HepG2 (cell line): ENCODE results near the gene CDC14B. TPM values are rescaled to one million over a fixed set of nuclear protein-coding genes. Genes with fewer than 3 reads are reported as not detected.
A peak's percentile ranks its signal among the peaks of the same experiment; 100 is the strongest.

ENCODE experiments used
- ATF7-NPFF ChIP-seq: sonication (generic); formaldehyde crosslinking; IDR thresholded peaks from 2 replicates; pipeline ENCODE4 v1.8.1; 2023; ENCODE audit warnings: mild to moderate bottlenecking, low read depth, missing genetic modification reagents, moderate library complexity
- DNMT3B ChIP-seq: conservative IDR thresholded peaks from 2 replicates; pipeline ENCODE4 v1.6.1; 2016; ENCODE audit warnings: missing biosample characterization, control low read depth
- FOXK1 ChIP-seq: sonication (generic); formaldehyde crosslinking; IDR thresholded peaks from 2 replicates; pipeline ENCODE4 v1.4.0; 2020; ENCODE audit warnings: low read depth, missing genetic modification reagents, borderline replicate concordance
- KAT2B ChIP-seq: fragments of 150-350 bp; IDR thresholded peaks from 2 replicates; pipeline ENCODE4 v1.6.1; 2014; ENCODE audit warnings: low read depth, low read length, borderline replicate concordance
- MYC ChIP-seq: sonication (generic); formaldehyde crosslinking; IDR thresholded peaks from 2 replicates; pipeline ENCODE4 v1.9.0; 2021; ENCODE audit warnings: missing genetic modification reagents, borderline replicate concordance
- MYNN ChIP-seq: sonication (generic); formaldehyde crosslinking; IDR thresholded peaks from 2 replicates; pipeline ENCODE4 v1.4.0; 2020; ENCODE audit warnings: mild to moderate bottlenecking, low read depth, missing genetic modification reagents
- NBN ChIP-seq: fragments of 450-650 bp; conservative IDR thresholded peaks from 2 replicates; pipeline ENCODE4 v1.6.1; 2017
- NCOA2 ChIP-seq: sonication (generic); formaldehyde crosslinking; IDR thresholded peaks from 2 replicates; pipeline ENCODE4 v1.8.0; 2022; ENCODE audit warnings: inconsistent platforms
- NFE2L2 ChIP-seq: fragments of 150-350 bp; IDR thresholded peaks from 2 replicates; pipeline ENCODE4 v1.6.1; 2014; ENCODE audit warnings: low read length
- NFIB ChIP-seq: sonication (generic); formaldehyde crosslinking; IDR thresholded peaks from 2 replicates; pipeline ENCODE4 v1.9.0; 2021; ENCODE audit warnings: missing genetic modification reagents, mild to moderate bottlenecking, borderline replicate concordance
- PRDM15 ChIP-seq: sonication (generic); formaldehyde crosslinking; IDR thresholded peaks from 2 replicates; pipeline ENCODE4 v1.4.0; 2020; ENCODE audit warnings: missing genetic modification reagents
- REXO4 ChIP-seq: sonication (generic); formaldehyde crosslinking; IDR thresholded peaks from 2 replicates; pipeline ENCODE4 v1.8.0; 2022; ENCODE audit warnings: missing genetic modification reagents, mild to moderate bottlenecking, borderline replicate concordance
- SKI ChIP-seq: fragments of 450-650 bp; IDR thresholded peaks from one replicate; pipeline ENCODE4 v1.6.1; 2018; ENCODE audit warnings: mild to moderate bottlenecking; ENCODE audit not compliant: partially characterized antibody
- ZNF367 ChIP-seq: sonication (generic); formaldehyde crosslinking; IDR thresholded peaks from 2 replicates; pipeline ENCODE4 v1.4.0; 2020; ENCODE audit warnings: missing genetic modification reagents, borderline replicate concordance
- ZNF496 ChIP-seq: sonication (generic); formaldehyde crosslinking; IDR thresholded peaks from 2 replicates; pipeline ENCODE4 v1.8.1; 2023; ENCODE audit warnings: mild to moderate bottlenecking, moderate library complexity, missing genetic modification reagents; ENCODE audit not compliant: insufficient replicate concordance
- ZNF512B ChIP-seq: sonication (generic); formaldehyde crosslinking; IDR thresholded peaks from 2 replicates; pipeline ENCODE4 v1.5.1; 2020; ENCODE audit warnings: missing genetic modification reagents, mild to moderate bottlenecking, borderline replicate concordance
- ZNF841 ChIP-seq: sonication (generic); formaldehyde crosslinking; IDR thresholded peaks from 2 replicates; pipeline ENCODE4 v1.8.1; 2023; ENCODE audit warnings: missing genetic modification reagents, borderline replicate concordance
- ZNF850 ChIP-seq: sonication (generic); formaldehyde crosslinking; conservative IDR thresholded peaks from 2 replicates; pipeline ENCODE4 v1.9.0; 2021; ENCODE audit warnings: mild to moderate bottlenecking, missing genetic modification reagents
- ZSCAN21 ChIP-seq: sonication (generic); formaldehyde crosslinking; IDR thresholded peaks from 2 replicates; pipeline ENCODE4 v1.8.0; 2022; ENCODE audit warnings: mild to moderate bottlenecking, missing genetic modification reagents, moderate library complexity, borderline replicate concordance
- polyA plus RNA-seq, 8 experiments: library from polyadenylated mRNA; depleted of rRNA in 3 of 8; stranded (reverse) in 7 of 8; unstranded in 1 of 8; fragments of >200 nt; fragmentation: Illumina TruSeq in 4 of 8; extraction: Trizol in 4 of 8; gene quantifications; 2 replicates each; pipeline versions ENCODE4 v1.2.1 to v1.2.3, GENCODE V29; 2011 to 2016; ENCODE audit warnings: low read depth in 4 of 8, missing spikeins in 1 of 8, mixed read lengths in 1 of 8; ENCODE audit not compliant: insufficient read depth in 1 of 8
- total RNA-seq, 5 experiments: library from RNA; depleted of rRNA; stranded (reverse); fragments of >200 nt; fragmentation: Illumina TruSeq; extraction: Trizol; gene quantifications; 2 replicates each; pipeline ENCODE4 v1.2.3, GENCODE V29; 2016; ENCODE audit warnings: low read depth in 1 of 5
- TF ChIP-seq, protein P1 (sequence below): sonication (generic); formaldehyde crosslinking; IDR thresholded peaks from 2 replicates; pipeline ENCODE4 v1.4.0; 2020; ENCODE audit warnings: missing genetic modification reagents
- TF ChIP-seq, protein P2 (sequence below): sonication (generic); formaldehyde crosslinking; IDR thresholded peaks from 2 replicates; pipeline ENCODE4 v1.8.0; 2022; ENCODE audit warnings: missing genetic modification reagents, mild to moderate bottlenecking, borderline replicate concordance

CDC14B gene
- total and polyA plus RNA-seq, 2 of the 13 experiments (the other 11 are each of a cell fraction or from before 2014, with no cell fraction given): 25.8 to 33.3 TPM

- TF ChIP-seq, protein P1, sequence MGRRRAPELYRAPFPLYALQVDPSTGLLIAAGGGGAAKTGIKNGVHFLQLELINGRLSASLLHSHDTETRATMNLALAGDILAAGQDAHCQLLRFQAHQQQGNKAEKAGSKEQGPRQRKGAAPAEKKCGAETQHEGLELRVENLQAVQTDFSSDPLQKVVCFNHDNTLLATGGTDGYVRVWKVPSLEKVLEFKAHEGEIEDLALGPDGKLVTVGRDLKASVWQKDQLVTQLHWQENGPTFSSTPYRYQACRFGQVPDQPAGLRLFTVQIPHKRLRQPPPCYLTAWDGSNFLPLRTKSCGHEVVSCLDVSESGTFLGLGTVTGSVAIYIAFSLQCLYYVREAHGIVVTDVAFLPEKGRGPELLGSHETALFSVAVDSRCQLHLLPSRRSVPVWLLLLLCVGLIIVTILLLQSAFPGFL (CRISPR knock-in tag): no peak
- TF ChIP-seq MYC (CRISPR knock-in tag) (peak; percentile 64), ZNF367 (peak; percentile 100), KAT2B (no peak), ZNF512B (no peak), ZSCAN21 (CRISPR knock-in tag) (peak; percentile 71), ZNF850 (CRISPR knock-in tag) (no peak), NFIB (CRISPR knock-in tag) (no peak), ATF7-NPFF (peak; percentile 53; the same call in 1 of the 2 replicates), PRDM15 (CRISPR knock-in tag) (no peak), NCOA2 (CRISPR knock-in tag) (peak; percentile 87; the same call in 1 of the 2 replicates), MYNN (CRISPR knock-in tag) (no peak), ZNF841 (CRISPR knock-in tag) (no peak), NFE2L2 (no peak), NBN (no peak), DNMT3B (no peak), FOXK1 (CRISPR knock-in tag) (peak; percentile 13; the same call in 1 of the 2 replicates), ZNF496 (no peak), REXO4 (CRISPR knock-in tag) (no peak), SKI (peak; percentile 68)
- TF ChIP-seq, protein P2, sequence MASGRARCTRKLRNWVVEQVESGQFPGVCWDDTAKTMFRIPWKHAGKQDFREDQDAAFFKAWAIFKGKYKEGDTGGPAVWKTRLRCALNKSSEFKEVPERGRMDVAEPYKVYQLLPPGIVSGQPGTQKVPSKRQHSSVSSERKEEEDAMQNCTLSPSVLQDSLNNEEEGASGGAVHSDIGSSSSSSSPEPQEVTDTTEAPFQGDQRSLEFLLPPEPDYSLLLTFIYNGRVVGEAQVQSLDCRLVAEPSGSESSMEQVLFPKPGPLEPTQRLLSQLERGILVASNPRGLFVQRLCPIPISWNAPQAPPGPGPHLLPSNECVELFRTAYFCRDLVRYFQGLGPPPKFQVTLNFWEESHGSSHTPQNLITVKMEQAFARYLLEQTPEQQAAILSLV (CRISPR knock-in tag): no peak; the same call in 1 of the 2 replicates
Measured at GRCh38 chr9:96566498-96567202, 53.0 kb downstream of the CDC14B start (continued).
